K562 (cell line): ENCODE data around the gene UBXN1. TPM values are rescaled to one million over a fixed set of nuclear protein-coding genes. Genes with fewer than 3 reads are reported as not detected.

ENCODE experiments used
- ATAC-seq: fragments of 200-7000 bp; cut with Tn5 transposase; 3 replicates; pipeline ENCODE4 v1.9.1; 2020; ENCODE audit warnings: moderate library complexity
- BruUV-seq: library from RNA; stranded (reverse); fragments of 400-500 nt; replicated peaks from 2 replicates; lab custom pipeline; 2021; lab: Mats Ljungman, UMichigan
- CTCF ChIA-PET: fragments of 300-600 bp; formaldehyde crosslinking; extraction: SDS; loops from one replicate; lab custom pipeline; 2021; ENCODE audit warnings: low intra/inter-chr PET ratio; lab: Yijun Ruan, JAX
- POLR2A ChIA-PET: fragments of 300-600, 350-650 bp; sonication (Branson Sonifier 250); formaldehyde crosslinking; extraction: SDS; loops from one replicate; lab custom pipeline; 2021; ENCODE audit warnings: antibody characterized with exemption, inconsistent platforms; lab: Yijun Ruan, JAX
- DNase-seq, 4 experiments: peaks; one replicate each; pipeline versions ENCODE4 v3.0.0 to v3.0.0-alpha.2; 2011 to 2018; ENCODE audit warnings: low spot score in 3 of 4, mixed read lengths in 3 of 4; ENCODE audit errors: extremely low read depth in 1 of 4
- FAIRE-seq: peaks from 2 replicates; lab custom pipeline; 2011; peaks lifted over from hg19 to GRCh38; lab: Jason Lieb, UNC
- H2AFZ ChIP-seq: 2 replicates; pipeline ENCODE4 v1.6.0; 2011; ENCODE audit warnings: low read depth, low read length, control low read depth, inconsistent platforms
- H3K27ac ChIP-seq: fragments of 200-600 bp; 3 replicates; pipeline ENCODE4 v1.8.0; 2011; ENCODE audit warnings: low read depth, mild to moderate bottlenecking, control low read depth, inconsistent platforms, low read length, moderate library complexity, mixed read lengths; ENCODE audit errors: extremely low read depth
- H3K27me3 ChIP-seq, 2 experiments: fragments of 300-600 bp in 1 of 2; 2 replicates in 1 of 2; 3 replicates in 1 of 2; pipeline versions ENCODE4 v1.6.0 to v1.8.0; 2011; ENCODE audit warnings: inconsistent platforms in 2 of 2, low read length in 2 of 2, mild to moderate bottlenecking in 1 of 2, mixed read lengths in 1 of 2, moderate library complexity in 1 of 2; ENCODE audit not compliant: control insufficient read depth in 2 of 2, insufficient read depth in 2 of 2
- H3K36me3 ChIP-seq: fragments of 300-600 bp; 3 replicates; pipeline ENCODE4 v1.8.0; 2011; ENCODE audit warnings: mild to moderate bottlenecking, low read length, inconsistent platforms; ENCODE audit not compliant: control insufficient read depth, insufficient read depth
- H3K4me1 ChIP-seq, 2 experiments: fragments of 200-600 bp in 1 of 2; replicated peaks in 1 of 2; 2 replicates in 1 of 2; 3 replicates in 1 of 2; pipeline versions ENCODE4 v1.5.1 to v1.8.0; 2011; ENCODE audit warnings: inconsistent platforms in 2 of 2, low read length in 2 of 2, mild to moderate bottlenecking in 1 of 2, mixed read lengths in 1 of 2, moderate library complexity in 1 of 2; ENCODE audit not compliant: control insufficient read depth in 2 of 2, insufficient read depth in 2 of 2
- H3K4me2 ChIP-seq: 2 replicates; pipeline ENCODE4 v1.6.1; 2011; ENCODE audit warnings: low read length, control low read depth, inconsistent platforms, mixed read lengths; ENCODE audit not compliant: insufficient read depth
- H3K4me3 ChIP-seq: fragments of 200-600 bp; sonication (generic), shearing (Covaris generic); 2 replicates; pipeline ENCODE4 v1.5.1; 2016; ENCODE audit warnings: control low read depth, inconsistent platforms
- H3K79me2 ChIP-seq: fragments of 200-600 bp; 3 replicates; pipeline ENCODE4 v1.8.0; 2011; ENCODE audit warnings: low read length, inconsistent platforms; ENCODE audit not compliant: control insufficient read depth, insufficient read depth
- H3K9ac ChIP-seq, 2 experiments: 2 replicates each; pipeline versions ENCODE4 v1.6.0 to v1.6.1; 2011; ENCODE audit warnings: low read depth in 2 of 2, low read length in 2 of 2, control low read depth in 1 of 2, inconsistent platforms in 1 of 2, mild to moderate bottlenecking in 1 of 2, mixed read lengths in 1 of 2; ENCODE audit not compliant: insufficient read depth in 1 of 2
- H3K9me1 ChIP-seq: one replicate; pipeline ENCODE4 v1.6.0; 2011; ENCODE audit warnings: inconsistent platforms, mild to moderate bottlenecking, low read length, moderate library complexity; ENCODE audit not compliant: control insufficient read depth, insufficient read depth
- H3K9me3 ChIP-seq: replicated peaks from 2 replicates; pipeline ENCODE4 v1.5.1; 2011; ENCODE audit warnings: low read depth, low read length, inconsistent platforms; ENCODE audit not compliant: control insufficient read depth, insufficient read depth
- H4K20me1 ChIP-seq: replicated peaks from 2 replicates; pipeline ENCODE4 v1.6.1; 2011; ENCODE audit warnings: low read length, inconsistent platforms, mixed read lengths; ENCODE audit not compliant: control insufficient read depth, insufficient read depth
- CHD1 ChIP-seq: fragments of 200-600 bp; sonication (generic); IDR thresholded peaks from one replicate; pipeline ENCODE4 v1.6.1; 2012; ENCODE audit warnings: mild to moderate bottlenecking, moderate library complexity, low read length, inconsistent platforms
- ESRRA ChIP-seq: fragments of 450-650 bp; IDR thresholded peaks from 2 replicates; pipeline ENCODE4 v1.6.1; 2014; ENCODE audit warnings: low read depth, mild to moderate bottlenecking, moderate library complexity, borderline replicate concordance
- FOXA3 ChIP-seq, 2 experiments: fragments of 450-650 bp in 1 of 2; sonication (generic) in 1 of 2; formaldehyde crosslinking; IDR thresholded peaks in 1 of 2; conservative IDR thresholded peaks in 1 of 2; 2 replicates each; pipeline versions ENCODE4 v1.4.0 to v1.8.0; 2020 to 2022; ENCODE audit warnings: mild to moderate bottlenecking in 2 of 2, missing genetic modification reagents in 1 of 2
- GATAD2B ChIP-seq: fragments of 450-650 bp; IDR thresholded peaks from 2 replicates; pipeline ENCODE4 v1.6.1; 2017; ENCODE audit warnings: mild to moderate bottlenecking, borderline replicate concordance
- HDAC1 ChIP-seq, 2 experiments: fragments of 450-650 bp; IDR thresholded peaks; 2 replicates each; pipeline ENCODE4 v1.6.1; 2016 to 2017; ENCODE audit warnings: inconsistent platforms in 1 of 2, mild to moderate bottlenecking in 1 of 2, moderate library complexity in 1 of 2
- MED1 ChIP-seq: sonication (generic); formaldehyde crosslinking; IDR thresholded peaks from 2 replicates; pipeline ENCODE4 v1.8.1; 2023; ENCODE audit warnings: missing genetic modification reagents, borderline replicate concordance
- PHB2 ChIP-seq: fragments of 450-650 bp; IDR thresholded peaks from 2 replicates; pipeline ENCODE4 v1.6.1; 2017; ENCODE audit warnings: low read depth
- RHOXF2B ChIP-seq: fragments of 250-450 bp; sonication (Bioruptor Pico); conservative IDR thresholded peaks from 2 replicates; pipeline ENCODE4 v1.5.1; 2021
- SAP30 ChIP-seq: fragments of 200-600 bp; sonication (generic); IDR thresholded peaks from 2 replicates; pipeline ENCODE4 v1.6.1; 2012; ENCODE audit warnings: borderline replicate concordance, low read depth, mild to moderate bottlenecking, moderate library complexity, low read length, control low read depth, inconsistent platforms; ENCODE audit not compliant: insufficient read depth, poor library complexity, severe bottlenecking
- SIN3A ChIP-seq, 2 experiments: fragments of 150-350 bp in 1 of 2; IDR thresholded peaks; 2 replicates each; pipeline ENCODE4 v1.6.1; 2011 to 2016; ENCODE audit warnings: borderline replicate concordance in 2 of 2, low read depth in 2 of 2, low read length in 2 of 2, mild to moderate bottlenecking in 2 of 2, moderate library complexity in 2 of 2; ENCODE audit not compliant: control insufficient read depth in 1 of 2
- SMARCB1 ChIP-seq: IDR thresholded peaks from 2 replicates; pipeline ENCODE4 v1.6.1; 2011; ENCODE audit warnings: improper control_type of control experiment, low read depth; ENCODE audit not compliant: insufficient read length
- ZFX ChIP-seq: sonication (generic); formaldehyde crosslinking; IDR thresholded peaks from 2 replicates; pipeline ENCODE4 v1.8.0; 2022; ENCODE audit warnings: mild to moderate bottlenecking, missing genetic modification reagents, moderate library complexity
- ZNF143 ChIP-seq: sonication (generic); formaldehyde crosslinking; IDR thresholded peaks from 2 replicates; pipeline ENCODE4 v1.9.0; 2022; ENCODE audit warnings: mild to moderate bottlenecking, missing genetic modification reagents
- ZNF263 ChIP-seq: sonication (generic); formaldehyde crosslinking; IDR thresholded peaks from 2 replicates; pipeline ENCODE4 v1.8.0; 2022; ENCODE audit warnings: mild to moderate bottlenecking, missing genetic modification reagents, borderline replicate concordance
- WGBS: fragments of 100-300 bp; shearing (Covaris generic); methylation state at CpG from one replicate; pipeline ENCODE4 v1.1.6; 2016; ENCODE audit warnings: low coverage, mixed read lengths; ENCODE audit not compliant: insufficient coverage; ENCODE audit errors: missing lambda C conversion rate; 5-methylcytosine and 5-hydroxymethylcytosine counted together
- in situ Hi-C: fragments of 300-500 bp; cut with MboI; formaldehyde crosslinking; loops from 4 replicates; pipeline ENCODE4 v1.15.0; 2018; ENCODE audit warnings: inconsistent platforms, mixed read lengths
- intact Hi-C: fragments of 100-400 bp; cut with micrococcal nuclease; formaldehyde crosslinking; loops from 2 replicates; pipeline ENCODE4 v1.14.2; 2022
- polyA plus RNA-seq, 8 experiments: library from polyadenylated mRNA; depleted of rRNA in 4 of 8; stranded (reverse) in 5 of 8; unstranded in 3 of 8; fragments of >200 nt; fragmentation: Nextera tagmentation in 2 of 8; fragmentation: Illumina TruSeq in 1 of 8; extraction: Ambion mirVana in 2 of 8; extraction: Trizol in 1 of 8; gene quantifications; 2 replicates each; pipeline versions ENCODE4 v1.2.1 to v1.2.3, GENCODE V29; 2011 to 2014; ENCODE audit warnings: inconsistent platforms in 1 of 8, missing spikeins in 1 of 8
- total RNA-seq, 7 experiments: library from RNA; depleted of rRNA in 6 of 7; stranded (reverse); fragments of >200 nt in 6 of 7; fragmentation: Illumina TruSeq in 2 of 7; extraction: Trizol in 2 of 7; gene quantifications; 2 replicates each; pipeline versions ENCODE4 v1.2.1 to v1.2.3, GENCODE V29; 2011 to 2021; ENCODE audit warnings: low replicate concordance in 1 of 7
- TF ChIP-seq, protein P1 (sequence below), 2 experiments: IDR thresholded peaks; 2 replicates each; pipeline ENCODE4 v1.6.1; 2011; ENCODE audit warnings: borderline replicate concordance in 1 of 2, control low read depth in 1 of 2, low read depth in 1 of 2, low read length in 1 of 2, mild to moderate bottlenecking in 1 of 2, mixed read lengths in 1 of 2, moderate library complexity in 1 of 2; ENCODE audit not compliant: insufficient read depth in 1 of 2, insufficient read length in 1 of 2, poor library complexity in 1 of 2, severe bottlenecking in 1 of 2; ENCODE audit errors: extremely low read depth in 1 of 2
- TF ChIP-seq, protein P2 (sequence below): conservative IDR thresholded peaks from 2 replicates; pipeline ENCODE4 v1.6.1; 2011; ENCODE audit warnings: low read depth, mild to moderate bottlenecking, low read length; ENCODE audit not compliant: control insufficient read depth

Gene UBXN1
- total and polyA plus RNA-seq, 9 of the 15 experiments (the other 6 are each of a cell fraction or from before 2014, with no cell fraction given) = 4.8 to 263 (median 99.7) TPM

DNA sequence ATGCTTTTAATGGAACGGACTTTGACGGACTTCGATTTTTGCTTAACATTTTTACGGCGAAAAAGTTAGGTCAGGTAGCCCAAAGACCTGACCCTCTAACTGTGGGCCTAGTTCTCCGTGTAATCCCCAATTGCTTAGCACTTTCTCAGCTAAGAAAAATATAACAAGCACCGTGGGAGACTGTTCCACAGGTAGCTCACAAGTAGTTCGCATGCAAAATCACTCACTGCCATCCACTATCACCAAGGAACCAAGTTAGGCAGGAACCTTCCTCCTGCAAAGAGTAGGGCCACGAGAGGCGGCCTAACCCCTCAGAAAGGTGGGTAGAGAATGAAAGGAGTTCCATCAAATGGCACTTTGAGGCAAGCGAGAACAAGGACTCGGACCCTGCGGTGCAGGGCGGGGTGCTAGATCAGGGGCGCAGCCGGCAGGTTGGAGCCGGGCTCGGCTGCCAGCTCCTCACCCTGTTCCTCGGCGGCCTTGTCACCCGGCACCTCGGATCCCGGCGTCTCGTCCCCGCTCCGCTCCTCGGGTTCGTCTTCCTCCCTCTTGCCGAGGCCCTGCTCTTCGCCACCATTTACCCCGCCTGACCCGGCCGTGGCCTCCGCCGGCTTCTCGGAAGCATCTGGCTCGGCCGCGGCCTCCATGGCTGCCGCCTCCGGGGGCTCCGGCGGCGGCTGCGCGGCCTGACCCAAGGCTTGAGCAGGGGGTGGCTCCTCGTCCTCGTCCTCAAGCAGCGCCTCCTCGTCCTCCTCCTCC lies 47.5 kb upstream of the UBXN1 start:
- BruUV-seq = no TSS peak
- WGBS = under 1% methylated on average over 47 of the region's 51 CpGs
- in situ Hi-C loops (no loop called here), intact Hi-C loops (loop anchor here (2.0 to 10.0 kb wide), 6 partner anchors 20 to 136 kb away; partner anchors contain the start of genes BSCL2, GNG3, POLR2G and TMEM179B)
- peak overlapping the region; percentile 99 for H3K27ac ChIP-seq
- peak overlapping the region; percentile 98 to 100 for H3K9ac ChIP-seq
- H3K9me3 ChIP-seq = no peaks in the 10 kb centered on the region
- ChIA-PET POLR2A (interaction anchor here (0.6 to 4.5 kb wide), 17 partner anchors 8 to 571 kb away, joined by 3 to 31 read pairs (median 6); partner anchors contain the start of genes BSCL2, C11orf98, CSKMT and GNG3), CTCF (interaction anchor here (0.6 kb wide), 1 partner anchor 79 kb away, joined by 5 read pairs; the partner anchor contains the start of gene NXF1)
- peaks cover 84% of the 10 kb centered on the region for H3K79me2 ChIP-seq
- FAIRE-seq (no peak), ATAC-seq (no peak), DNase-seq (peak in 3 of 4 experiments; percentile 24 to 35 (median 29))
- peaks cover 58% of the 10 kb centered on the region for H3K36me3 ChIP-seq
- H3K4me1 ChIP-seq = peaks cover 13 to 19% of the 10 kb centered on the region in 2 experiments; a peak in 4 of 5 replicates
- peak overlapping the region; percentile 90 for H3K4me3 ChIP-seq
- H3K27me3 ChIP-seq = no peaks in the 10 kb centered on the region
- peak overlapping the region; percentile 100 for H3K4me2 ChIP-seq
- peaks cover 6% of the 10 kb centered on the region; the same call in 1 of the 2 replicates for H4K20me1 ChIP-seq
- no peaks in the 10 kb centered on the region for H3K9me1 ChIP-seq
- H2AFZ ChIP-seq = peak overlapping the region; percentile 42; the same call in 1 of the 2 replicates
- TF ChIP-seq ZNF263 (peak; percentile 90), ZFX (0 out of 2 replicates have a peak, but pooled peaks have one; percentile 36), SAP30 (peak; percentile 79), HDAC1 (IDR thresholded peaks at IDR 0.05) (peak in 1 of 2 experiments; percentile 35; a peak in 1 of 4 replicates), RHOXF2B (CRISPR knock-in tag) (no peak), MED1 (CRISPR knock-in tag) (peak; percentile 24; the same call in 1 of the 2 replicates), GATAD2B (no peak), SIN3A (IDR thresholded peaks at IDR 0.05; ENCODE audit: borderline replicate concordance in 2 of 2, control insufficient read depth in 1 of 2, low read depth in 2 of 2, low read length in 2 of 2) (peak; percentile 48 to 53; a peak in 2 of 4 replicates), SMARCB1 (no peak), ESRRA (no peak), PHB2 (peak; percentile 10; the same call in 1 of the 2 replicates), FOXA3 (CRISPR knock-in tag; conservative IDR thresholded peaks at IDR 0.05 in 1 of 2, IDR thresholded peaks at IDR 0.05 in 1 of 2) (peak in 1 of 2 experiments; percentile 13; a peak in 1 of 4 replicates), CHD1 (peak; percentile 98), ZNF143 (CRISPR knock-in tag) (peak; percentile 53; the same call in 1 of the 2 replicates)
- TF ChIP-seq, protein P1, sequence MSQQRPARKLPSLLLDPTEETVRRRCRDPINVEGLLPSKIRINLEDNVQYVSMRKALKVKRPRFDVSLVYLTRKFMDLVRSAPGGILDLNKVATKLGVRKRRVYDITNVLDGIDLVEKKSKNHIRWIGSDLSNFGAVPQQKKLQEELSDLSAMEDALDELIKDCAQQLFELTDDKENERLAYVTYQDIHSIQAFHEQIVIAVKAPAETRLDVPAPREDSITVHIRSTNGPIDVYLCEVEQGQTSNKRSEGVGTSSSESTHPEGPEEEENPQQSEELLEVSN (IDR thresholded peaks at IDR 0.05; ENCODE audit: borderline replicate concordance in 1 of 2, extremely low read depth in 1 of 2, insufficient read depth in 1 of 2, insufficient read length in 1 of 2, low read depth in 1 of 2, low read length in 1 of 2, poor library complexity in 1 of 2, severe bottlenecking in 1 of 2) = no peak
- TF ChIP-seq, protein P2, sequence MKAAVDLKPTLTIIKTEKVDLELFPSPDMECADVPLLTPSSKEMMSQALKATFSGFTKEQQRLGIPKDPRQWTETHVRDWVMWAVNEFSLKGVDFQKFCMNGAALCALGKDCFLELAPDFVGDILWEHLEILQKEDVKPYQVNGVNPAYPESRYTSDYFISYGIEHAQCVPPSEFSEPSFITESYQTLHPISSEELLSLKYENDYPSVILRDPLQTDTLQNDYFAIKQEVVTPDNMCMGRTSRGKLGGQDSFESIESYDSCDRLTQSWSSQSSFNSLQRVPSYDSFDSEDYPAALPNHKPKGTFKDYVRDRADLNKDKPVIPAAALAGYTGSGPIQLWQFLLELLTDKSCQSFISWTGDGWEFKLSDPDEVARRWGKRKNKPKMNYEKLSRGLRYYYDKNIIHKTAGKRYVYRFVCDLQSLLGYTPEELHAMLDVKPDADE = peak; percentile 23; the same call in 1 of the 2 replicates
